HepG2 (cell line): ENCODE results near the gene DPP8. TPM values are rescaled to one million over a fixed set of nuclear protein-coding genes. Genes with fewer than 3 reads are reported as not detected.

Source experiments
- BRCA1 ChIP-seq: sonication (generic); formaldehyde crosslinking; IDR thresholded peaks from 2 replicates; pipeline ENCODE4 v1.4.0; 2020; ENCODE audit warnings: missing genetic modification reagents
- CCAR2 ChIP-seq: fragments of 200-400 bp; formaldehyde crosslinking; optimal IDR thresholded peaks from 2 replicates; pipeline ENCODE3; 2018; ENCODE audit warnings: low read depth, mild to moderate bottlenecking, low read length, moderate library complexity
- CEBPB ChIP-seq: IDR thresholded peaks from 2 replicates; pipeline ENCODE4 v1.6.1; 2011; ENCODE audit warnings: low read depth, low read length, improper control_type of control experiment, borderline replicate concordance
- NRL ChIP-seq: sonication (generic); formaldehyde crosslinking; IDR thresholded peaks from 2 replicates; pipeline ENCODE4 v1.5.0; 2020; ENCODE audit warnings: missing genetic modification reagents, mild to moderate bottlenecking, moderate library complexity, borderline replicate concordance
- SRSF4 ChIP-seq: fragments of 200-400 bp; formaldehyde crosslinking; IDR thresholded peaks from one replicate; pipeline ENCODE4 v1.6.1; 2018; ENCODE audit warnings: mild to moderate bottlenecking, low read depth, low read length, moderate library complexity; ENCODE audit not compliant: poor library complexity, severe bottlenecking
- ZFP36L2 ChIP-seq: sonication (generic); formaldehyde crosslinking; IDR thresholded peaks from 2 replicates; pipeline ENCODE4 v1.4.0; 2020; ENCODE audit warnings: missing genetic modification reagents
- ZNF224 ChIP-seq: sonication (generic); formaldehyde crosslinking; IDR thresholded peaks from 2 replicates; pipeline ENCODE4 v1.5.0; 2020; ENCODE audit warnings: mild to moderate bottlenecking, missing genetic modification reagents
- ZNF326 ChIP-seq: sonication (generic); formaldehyde crosslinking; IDR thresholded peaks from 2 replicates; pipeline ENCODE4 v1.4.0; 2020; ENCODE audit warnings: missing genetic modification reagents, borderline replicate concordance
- ZNF7 ChIP-seq: IDR thresholded peaks from 2 replicates; pipeline ENCODE4 v1.6.1; 2016; ENCODE audit warnings: missing biosample characterization, missing genetic modification reagents
- ZNF879 ChIP-seq: sonication (generic); formaldehyde crosslinking; IDR thresholded peaks from 2 replicates; pipeline ENCODE4 v1.8.1; 2023; ENCODE audit warnings: missing genetic modification reagents
- polyA plus RNA-seq, 8 experiments: library from polyadenylated mRNA; depleted of rRNA in 3 of 8; stranded (reverse) in 7 of 8; unstranded in 1 of 8; fragments of >200 nt; fragmentation: Illumina TruSeq in 4 of 8; extraction: Trizol in 4 of 8; gene quantifications; 2 replicates each; pipeline versions ENCODE4 v1.2.1 to v1.2.3, GENCODE V29; 2011 to 2016; ENCODE audit warnings: low read depth in 4 of 8, missing spikeins in 1 of 8, mixed read lengths in 1 of 8; ENCODE audit not compliant: insufficient read depth in 1 of 8
- total RNA-seq, 5 experiments: library from RNA; depleted of rRNA; stranded (reverse); fragments of >200 nt; fragmentation: Illumina TruSeq; extraction: Trizol; gene quantifications; 2 replicates each; pipeline ENCODE4 v1.2.3, GENCODE V29; 2016; ENCODE audit warnings: low read depth in 1 of 5
- TF ChIP-seq, protein P1 (sequence below): sonication (generic); formaldehyde crosslinking; IDR thresholded peaks from 2 replicates; pipeline ENCODE4 v1.4.0; 2020; ENCODE audit warnings: missing genetic modification reagents
- TF ChIP-seq, protein P2 (sequence below): sonication (generic); formaldehyde crosslinking; IDR thresholded peaks from 2 replicates; pipeline ENCODE4 v1.8.0; 2022; ENCODE audit warnings: missing genetic modification reagents, mild to moderate bottlenecking, borderline replicate concordance
- TF ChIP-seq, protein P3 (sequence below): IDR thresholded peaks from 2 replicates; pipeline ENCODE4 v1.6.1; 2016; ENCODE audit warnings: missing genetic modification reagents, missing compliant biosample characterization
- TF ChIP-seq, protein P4 (sequence below): sonication (generic); formaldehyde crosslinking; IDR thresholded peaks from 2 replicates; pipeline ENCODE4 v1.5.0; 2020; ENCODE audit warnings: mild to moderate bottlenecking, missing genetic modification reagents, moderate library complexity
- TF ChIP-seq, protein P5 (sequence below): IDR thresholded peaks from 2 replicates; pipeline ENCODE4 v1.6.1; 2016; ENCODE audit warnings: missing compliant biosample characterization, missing genetic modification reagents, borderline replicate concordance
- TF ChIP-seq, protein P6 (sequence below), 2 experiments: fragments of 450-650 bp in 1 of 2; sonication (generic) in 1 of 2; formaldehyde crosslinking; IDR thresholded peaks; 2 replicates each; pipeline versions ENCODE4 v1.5.0 to v1.8.0; 2020 to 2022; ENCODE audit warnings: mild to moderate bottlenecking in 1 of 2, missing genetic modification reagents in 1 of 2

DPP8 gene
- total and polyA plus RNA-seq, 2 of the 13 experiments (the other 11 are each of a cell fraction or from before 2014, with no cell fraction given), result 18.0 to 26.3 TPM

DNA sequence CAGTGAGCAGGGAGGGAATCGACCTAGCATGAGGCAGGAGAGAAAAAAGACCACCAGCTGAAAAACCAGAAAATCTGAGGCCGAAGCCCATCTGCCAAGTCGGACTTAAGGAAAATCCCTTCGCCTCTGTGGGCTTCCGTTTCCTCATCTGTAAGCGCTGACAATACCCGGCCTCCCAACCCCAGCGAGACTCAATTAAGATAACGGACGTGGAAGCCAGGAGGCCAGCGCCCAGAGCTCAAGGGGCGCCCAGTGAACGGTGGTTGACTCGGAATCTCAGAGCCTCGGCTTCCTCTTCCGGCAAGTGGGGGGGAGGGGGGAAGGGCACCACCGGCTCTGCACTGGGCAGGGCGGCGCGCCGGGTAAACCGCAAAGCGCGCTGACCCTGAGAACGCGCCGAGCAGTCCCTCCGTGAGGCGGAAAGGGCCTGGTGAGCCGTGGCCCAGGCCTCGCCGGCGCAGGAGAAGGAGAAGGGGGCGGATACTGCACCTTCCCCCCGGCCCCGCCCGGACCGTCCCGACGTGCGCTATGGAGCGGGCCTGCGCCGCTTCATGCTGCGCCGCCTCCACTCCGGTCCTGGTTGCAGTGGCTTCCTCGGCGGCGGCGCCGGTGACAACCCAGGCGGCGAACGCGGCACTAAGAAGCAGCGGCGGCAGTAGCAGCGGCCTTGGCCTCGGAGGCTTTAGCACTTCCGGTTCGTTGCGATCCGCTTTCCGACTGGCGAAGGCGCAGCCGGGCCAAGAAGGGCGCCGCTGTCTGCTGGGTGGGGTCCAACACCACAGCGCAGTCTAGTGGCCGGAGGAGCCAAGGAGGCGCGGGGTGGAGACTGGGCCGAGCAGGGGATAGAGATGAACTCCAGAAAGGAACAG lies at the start of gene DPP8 (continued):
- TF ChIP-seq, protein P1, sequence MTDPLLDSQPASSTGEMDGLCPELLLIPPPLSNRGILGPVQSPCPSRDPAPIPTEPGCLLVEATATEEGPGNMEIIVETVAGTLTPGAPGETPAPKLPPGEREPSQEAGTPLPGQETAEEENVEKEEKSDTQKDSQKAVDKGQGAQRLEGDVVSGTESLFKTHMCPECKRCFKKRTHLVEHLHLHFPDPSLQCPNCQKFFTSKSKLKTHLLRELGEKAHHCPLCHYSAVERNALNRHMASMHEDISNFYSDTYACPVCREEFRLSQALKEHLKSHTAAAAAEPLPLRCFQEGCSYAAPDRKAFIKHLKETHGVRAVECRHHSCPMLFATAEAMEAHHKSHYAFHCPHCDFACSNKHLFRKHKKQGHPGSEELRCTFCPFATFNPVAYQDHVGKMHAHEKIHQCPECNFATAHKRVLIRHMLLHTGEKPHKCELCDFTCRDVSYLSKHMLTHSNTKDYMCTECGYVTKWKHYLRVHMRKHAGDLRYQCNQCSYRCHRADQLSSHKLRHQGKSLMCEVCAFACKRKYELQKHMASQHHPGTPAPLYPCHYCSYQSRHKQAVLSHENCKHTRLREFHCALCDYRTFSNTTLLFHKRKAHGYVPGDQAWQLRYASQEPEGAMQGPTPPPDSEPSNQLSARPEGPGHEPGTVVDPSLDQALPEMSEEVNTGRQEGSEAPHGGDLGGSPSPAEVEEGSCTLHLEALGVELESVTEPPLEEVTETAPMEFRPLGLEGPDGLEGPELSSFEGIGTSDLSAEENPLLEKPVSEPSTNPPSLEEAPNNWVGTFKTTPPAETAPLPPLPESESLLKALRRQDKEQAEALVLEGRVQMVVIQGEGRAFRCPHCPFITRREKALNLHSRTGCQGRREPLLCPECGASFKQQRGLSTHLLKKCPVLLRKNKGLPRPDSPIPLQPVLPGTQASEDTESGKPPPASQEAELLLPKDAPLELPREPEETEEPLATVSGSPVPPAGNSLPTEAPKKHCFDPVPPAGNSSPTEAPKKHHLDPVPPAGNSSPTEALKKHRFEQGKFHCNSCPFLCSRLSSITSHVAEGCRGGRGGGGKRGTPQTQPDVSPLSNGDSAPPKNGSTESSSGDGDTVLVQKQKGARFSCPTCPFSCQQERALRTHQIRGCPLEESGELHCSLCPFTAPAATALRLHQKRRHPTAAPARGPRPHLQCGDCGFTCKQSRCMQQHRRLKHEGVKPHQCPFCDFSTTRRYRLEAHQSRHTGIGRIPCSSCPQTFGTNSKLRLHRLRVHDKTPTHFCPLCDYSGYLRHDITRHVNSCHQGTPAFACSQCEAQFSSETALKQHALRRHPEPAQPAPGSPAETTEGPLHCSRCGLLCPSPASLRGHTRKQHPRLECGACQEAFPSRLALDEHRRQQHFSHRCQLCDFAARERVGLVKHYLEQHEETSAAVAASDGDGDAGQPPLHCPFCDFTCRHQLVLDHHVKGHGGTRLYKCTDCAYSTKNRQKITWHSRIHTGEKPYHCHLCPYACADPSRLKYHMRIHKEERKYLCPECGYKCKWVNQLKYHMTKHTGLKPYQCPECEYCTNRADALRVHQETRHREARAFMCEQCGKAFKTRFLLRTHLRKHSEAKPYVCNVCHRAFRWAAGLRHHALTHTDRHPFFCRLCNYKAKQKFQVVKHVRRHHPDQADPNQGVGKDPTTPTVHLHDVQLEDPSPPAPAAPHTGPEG (CRISPR knock-in tag), result no peak; the same call in none of the 2 replicates
- TF ChIP-seq NRL (CRISPR knock-in tag) (peak; percentile 89; the same call in 1 of the 2 replicates), ZNF879 (CRISPR knock-in tag) (no peak), BRCA1 (CRISPR knock-in tag) (no peak; the same call in 1 of the 2 replicates), ZNF326 (CRISPR knock-in tag) (no peak), ZNF224 (CRISPR knock-in tag) (peak; percentile 76; the same call in 1 of the 2 replicates), CCAR2 (peak; percentile 88), ZFP36L2 (CRISPR knock-in tag) (peak; percentile 67; the same call in 1 of the 2 replicates), SRSF4 (no peak), ZNF7 (peak; percentile 22; the same call in 1 of the 2 replicates), CEBPB (no peak)
- TF ChIP-seq, protein P2, sequence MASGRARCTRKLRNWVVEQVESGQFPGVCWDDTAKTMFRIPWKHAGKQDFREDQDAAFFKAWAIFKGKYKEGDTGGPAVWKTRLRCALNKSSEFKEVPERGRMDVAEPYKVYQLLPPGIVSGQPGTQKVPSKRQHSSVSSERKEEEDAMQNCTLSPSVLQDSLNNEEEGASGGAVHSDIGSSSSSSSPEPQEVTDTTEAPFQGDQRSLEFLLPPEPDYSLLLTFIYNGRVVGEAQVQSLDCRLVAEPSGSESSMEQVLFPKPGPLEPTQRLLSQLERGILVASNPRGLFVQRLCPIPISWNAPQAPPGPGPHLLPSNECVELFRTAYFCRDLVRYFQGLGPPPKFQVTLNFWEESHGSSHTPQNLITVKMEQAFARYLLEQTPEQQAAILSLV, result peak; percentile 96; the same call in 1 of the 2 replicates
- TF ChIP-seq, protein P3, sequence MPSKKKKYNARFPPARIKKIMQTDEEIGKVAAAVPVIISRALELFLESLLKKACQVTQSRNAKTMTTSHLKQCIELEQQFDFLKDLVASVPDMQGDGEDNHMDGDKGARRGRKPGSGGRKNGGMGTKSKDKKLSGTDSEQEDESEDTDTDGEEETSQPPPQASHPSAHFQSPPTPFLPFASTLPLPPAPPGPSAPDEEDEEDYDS (CRISPR knock-in tag), result peak; percentile 64; the same call in 1 of the 2 replicates
- TF ChIP-seq, protein P4, sequence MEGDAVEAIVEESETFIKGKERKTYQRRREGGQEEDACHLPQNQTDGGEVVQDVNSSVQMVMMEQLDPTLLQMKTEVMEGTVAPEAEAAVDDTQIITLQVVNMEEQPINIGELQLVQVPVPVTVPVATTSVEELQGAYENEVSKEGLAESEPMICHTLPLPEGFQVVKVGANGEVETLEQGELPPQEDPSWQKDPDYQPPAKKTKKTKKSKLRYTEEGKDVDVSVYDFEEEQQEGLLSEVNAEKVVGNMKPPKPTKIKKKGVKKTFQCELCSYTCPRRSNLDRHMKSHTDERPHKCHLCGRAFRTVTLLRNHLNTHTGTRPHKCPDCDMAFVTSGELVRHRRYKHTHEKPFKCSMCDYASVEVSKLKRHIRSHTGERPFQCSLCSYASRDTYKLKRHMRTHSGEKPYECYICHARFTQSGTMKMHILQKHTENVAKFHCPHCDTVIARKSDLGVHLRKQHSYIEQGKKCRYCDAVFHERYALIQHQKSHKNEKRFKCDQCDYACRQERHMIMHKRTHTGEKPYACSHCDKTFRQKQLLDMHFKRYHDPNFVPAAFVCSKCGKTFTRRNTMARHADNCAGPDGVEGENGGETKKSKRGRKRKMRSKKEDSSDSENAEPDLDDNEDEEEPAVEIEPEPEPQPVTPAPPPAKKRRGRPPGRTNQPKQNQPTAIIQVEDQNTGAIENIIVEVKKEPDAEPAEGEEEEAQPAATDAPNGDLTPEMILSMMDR (CRISPR knock-in tag), result peak; percentile 98
- TF ChIP-seq, protein P5, sequence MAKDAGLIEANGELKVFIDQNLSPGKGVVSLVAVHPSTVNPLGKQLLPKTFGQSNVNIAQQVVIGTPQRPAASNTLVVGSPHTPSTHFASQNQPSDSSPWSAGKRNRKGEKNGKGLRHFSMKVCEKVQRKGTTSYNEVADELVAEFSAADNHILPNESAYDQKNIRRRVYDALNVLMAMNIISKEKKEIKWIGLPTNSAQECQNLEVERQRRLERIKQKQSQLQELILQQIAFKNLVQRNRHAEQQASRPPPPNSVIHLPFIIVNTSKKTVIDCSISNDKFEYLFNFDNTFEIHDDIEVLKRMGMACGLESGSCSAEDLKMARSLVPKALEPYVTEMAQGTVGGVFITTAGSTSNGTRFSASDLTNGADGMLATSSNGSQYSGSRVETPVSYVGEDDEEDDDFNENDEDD (CRISPR knock-in tag), result peak; percentile 45; the same call in 1 of the 2 replicates
- TF ChIP-seq, protein P6, sequence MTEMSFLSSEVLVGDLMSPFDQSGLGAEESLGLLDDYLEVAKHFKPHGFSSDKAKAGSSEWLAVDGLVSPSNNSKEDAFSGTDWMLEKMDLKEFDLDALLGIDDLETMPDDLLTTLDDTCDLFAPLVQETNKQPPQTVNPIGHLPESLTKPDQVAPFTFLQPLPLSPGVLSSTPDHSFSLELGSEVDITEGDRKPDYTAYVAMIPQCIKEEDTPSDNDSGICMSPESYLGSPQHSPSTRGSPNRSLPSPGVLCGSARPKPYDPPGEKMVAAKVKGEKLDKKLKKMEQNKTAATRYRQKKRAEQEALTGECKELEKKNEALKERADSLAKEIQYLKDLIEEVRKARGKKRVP (CRISPR knock-in tag; IDR thresholded peaks at IDR 0.05), result peak in 1 of 2 experiments; percentile 72; a peak in 2 of 4 replicates
